ENCODE results near the gene ANO10. TPM values are rescaled to one million over a fixed set of nuclear protein-coding genes. Genes with fewer than 3 reads are reported as not detected.
A peak's percentile ranks its signal among the peaks of the same experiment; 100 is the strongest.

Gene ANO10
- total RNA-seq, 1 donor from 2014 or later = 45.4 TPM

- Mint-ChIP-seq H3K4me1 (ENCODE audit: low read depth, unreplicated experiment) (peaks cover 16% of the 10 kb centered on the region), H3K4me3 (ENCODE audit: unreplicated experiment) (no peak overlapping the region), H3K27me3 (ENCODE audit: low read depth, unreplicated experiment) (no peaks in the 10 kb centered on the region), H3K27ac (ENCODE audit: unreplicated experiment) (peak overlapping the region; percentile 53), H3K36me3 (ENCODE audit: low read depth, unreplicated experiment) (peaks cover 2% of the 10 kb centered on the region), H3K9me3 (ENCODE audit: unreplicated experiment) (no peaks in the 10 kb centered on the region)
- H3K27me3 ChIP-seq (ENCODE audit: insufficient read depth, low read length) = no peaks in the 10 kb centered on the region
- peak overlapping the region; percentile 29 for H2AFZ ChIP-seq (ENCODE audit: low read depth, low read length)
- FAIRE-seq = peak; percentile 29
- H3K79me2 ChIP-seq (ENCODE audit: insufficient read depth, low read length) = no peaks in the 10 kb centered on the region
- H3K27ac ChIP-seq (ENCODE audit: low read depth, low read length) = peak overlapping the region; percentile 46
- TF ChIP-seq CTCF (IDR thresholded peaks at IDR 0.05; ENCODE audit: insufficient read depth, low read depth, low read length) (no peak), EZH2 (IDR thresholded peaks at IDR 0.05; ENCODE audit: insufficient read depth, low read length) (no peak)
- H3K4me3 ChIP-seq (ENCODE audit: insufficient read depth, low read depth, low read length) = no peak overlapping the region
- H3K9me3 ChIP-seq (ENCODE audit: insufficient read depth, low read depth, low read length) = no peaks in the 10 kb centered on the region
- H3K4me2 ChIP-seq (ENCODE audit: low read length) = peak overlapping the region; percentile 38
- H3K4me1 ChIP-seq (ENCODE audit: insufficient read depth, low read length) = peaks cover 5% of the 10 kb centered on the region
- H3K36me3 ChIP-seq (ENCODE audit: insufficient read depth, low read length) = no peaks in the 10 kb centered on the region
- H4K20me1 ChIP-seq (ENCODE audit: insufficient read depth, low read length) = no peaks in the 10 kb centered on the region
- peak; percentile 80 for DNase-seq (ENCODE audit: low read depth)
- H3K9ac ChIP-seq (ENCODE audit: low read length) = peak overlapping the region; percentile 35
These were observed 215.7 kb downstream of the ANO10 start for GRCh38 chr3:43405888-43406642.

GRCh38 chr3:43400781-43401730 lies 220.8 kb downstream of the ANO10 start:
- DNase-seq (ENCODE audit: low read depth) (no peak), FAIRE-seq (no peak)
- Mint-ChIP-seq H3K27me3 (ENCODE audit: low read depth, unreplicated experiment) (no peaks in the 10 kb centered on the region), H3K9me3 (ENCODE audit: unreplicated experiment) (peaks cover 2% of the 10 kb centered on the region), H3K36me3 (ENCODE audit: low read depth, unreplicated experiment) (peaks cover 3% of the 10 kb centered on the region), H3K4me3 (ENCODE audit: unreplicated experiment) (no peak overlapping the region), H3K27ac (ENCODE audit: unreplicated experiment) (no peak overlapping the region), H3K4me1 (ENCODE audit: low read depth, unreplicated experiment) (peaks cover 4% of the 10 kb centered on the region)
- no peaks in the 10 kb centered on the region for H3K4me1 ChIP-seq (ENCODE audit: insufficient read depth, low read length)
- H3K36me3 ChIP-seq (ENCODE audit: insufficient read depth, low read length) = no peaks in the 10 kb centered on the region
- no peak overlapping the region for H3K4me2 ChIP-seq (ENCODE audit: low read length)
- H3K4me3 ChIP-seq (ENCODE audit: insufficient read depth, low read depth, low read length) = no peak overlapping the region
- H2AFZ ChIP-seq (ENCODE audit: low read depth, low read length) = no peak overlapping the region
- TF ChIP-seq EZH2 (IDR thresholded peaks at IDR 0.05; ENCODE audit: insufficient read depth, low read length) (no peak), CTCF (IDR thresholded peaks at IDR 0.05; ENCODE audit: insufficient read depth, low read depth, low read length) (no peak)
- no peaks in the 10 kb centered on the region for H4K20me1 ChIP-seq (ENCODE audit: insufficient read depth, low read length)
- no peak overlapping the region for H3K27ac ChIP-seq (ENCODE audit: low read depth, low read length)
- no peaks in the 10 kb centered on the region for H3K9me3 ChIP-seq (ENCODE audit: insufficient read depth, low read depth, low read length)
- no peaks in the 10 kb centered on the region for H3K27me3 ChIP-seq (ENCODE audit: insufficient read depth, low read length)
- H3K79me2 ChIP-seq (ENCODE audit: insufficient read depth, low read length) = no peaks in the 10 kb centered on the region
- H3K9ac ChIP-seq (ENCODE audit: low read length) = no peak overlapping the region
